ENCODE measurements around the gene GNLY.
A peak's percentile ranks its signal among the peaks of the same experiment; 100 is the strongest.

GNLY gene

GRCh38 chr2:85674417-85674816 is 19.7 kb upstream of the GNLY start:
- no peak for DNase-seq (ENCODE audit: low read depth)
- TF ChIP-seq MYC (IDR thresholded peaks at IDR 0.05; ENCODE audit: low read depth, low read length) (no peak), CTCF (IDR thresholded peaks at IDR 0.05; ENCODE audit: low read depth, low read length) (no peak), MAX (IDR thresholded peaks at IDR 0.05; ENCODE audit: low read depth, low read length) (no peak), POLR2A (IDR thresholded peaks at IDR 0.05; ENCODE audit: extremely low read depth, insufficient read length) (no peak)
- H3K4me3 ChIP-seq (ENCODE audit: low read depth, low read length): no peak overlapping the region

- no peak overlapping the region for H3K4me3 ChIP-seq (ENCODE audit: low read depth, low read length)
- DNase-seq (ENCODE audit: low read depth): no peak
- TF ChIP-seq MYC (IDR thresholded peaks at IDR 0.05; ENCODE audit: low read depth, low read length): no peak
- TF ChIP-seq CTCF (IDR thresholded peaks at IDR 0.05; ENCODE audit: low read depth, low read length): no peak
- no peak for TF ChIP-seq POLR2A (IDR thresholded peaks at IDR 0.05; ENCODE audit: extremely low read depth, insufficient read length)
- no peak for TF ChIP-seq MAX (IDR thresholded peaks at IDR 0.05; ENCODE audit: low read depth, low read length)
Observed at GRCh38 chr2:85675427-85675826, 18.7 kb upstream of the GNLY start.

- H3K4me3 ChIP-seq (ENCODE audit: low read depth, low read length): no peak overlapping the region
- DNase-seq (ENCODE audit: low read depth): no peak
- TF ChIP-seq MAX (IDR thresholded peaks at IDR 0.05; ENCODE audit: low read depth, low read length): no peak
- no peak for TF ChIP-seq MYC (IDR thresholded peaks at IDR 0.05; ENCODE audit: low read depth, low read length)
Observed at GRCh38 chr2:85675866-85676548, 18.2 kb upstream of the GNLY start.

GRCh38 chr2:85678377-85678776 is 15.8 kb upstream of the GNLY start:
- no peak for TF ChIP-seq CTCF (IDR thresholded peaks at IDR 0.05; ENCODE audit: low read depth, low read length)
- no peak for TF ChIP-seq MYC (IDR thresholded peaks at IDR 0.05; ENCODE audit: low read depth, low read length)
- TF ChIP-seq MAX (IDR thresholded peaks at IDR 0.05; ENCODE audit: low read depth, low read length): no peak
- no peak for TF ChIP-seq POLR2A (IDR thresholded peaks at IDR 0.05; ENCODE audit: extremely low read depth, insufficient read length)
- DNase-seq (ENCODE audit: low read depth): no peak
- H3K4me3 ChIP-seq (ENCODE audit: low read depth, low read length): no peak overlapping the region

GRCh38 chr2:85678794-85679672 is 15.1 kb upstream of the GNLY start:
- TF ChIP-seq POLR2A (IDR thresholded peaks at IDR 0.05; ENCODE audit: extremely low read depth, insufficient read length): no peak
- 0 out of 2 replicates have a peak, but pooled peaks have one; percentile 13 for TF ChIP-seq MAX (IDR thresholded peaks at IDR 0.05; ENCODE audit: low read depth, low read length)
- no peak for TF ChIP-seq MYC (IDR thresholded peaks at IDR 0.05; ENCODE audit: low read depth, low read length)
- peak; percentile 94 for TF ChIP-seq CTCF (IDR thresholded peaks at IDR 0.05; ENCODE audit: low read depth, low read length)
- no peak overlapping the region for H3K4me3 ChIP-seq (ENCODE audit: low read depth, low read length)
- peak; percentile 72 for DNase-seq (ENCODE audit: low read depth)
